GM21381 (cell line): ENCODE data around the gene TXNL1.
"Not testable (repeated sequence)": the region's sequence is repeated elsewhere in the genome, so short reads cannot be mapped to it uniquely, and the experiment has no call there.

Source experiments
- ATAC-seq: cut with Tn5 transposase; IDR thresholded peaks from one replicate; pipeline ENCODE4 v1.9.1; 2021; ENCODE audit warnings: mild to moderate bottlenecking, moderate library complexity; ENCODE audit not compliant: unreplicated experiment

The TXNL1 gene

GRCh38 chr18:56638232-56639103 is at the start of gene TXNL1:
Gene TXNL1 (minus strand): TSS chr18:56638592. CDS start chr18:56638440, 152 bp downstream.
- peak; percentile 96 for ATAC-seq

GRCh38 chr18:56684277-56684676 is 45.9 kb upstream of the TXNL1 start:
- ATAC-seq: no peak

- no peak for ATAC-seq
Observed at GRCh38 chr18:56678836-56679565, 40.6 kb upstream of the TXNL1 start.

GRCh38 chr18:56676639-56677038 is 38.2 kb upstream of the TXNL1 start:
- ATAC-seq: no peak

GRCh38 chr18:56672981-56673380 is 34.6 kb upstream of the TXNL1 start:
- ATAC-seq: no peak

GRCh38 chr18:56672391-56672790 is 34.0 kb upstream of the TXNL1 start:
- no peak for ATAC-seq

- ATAC-seq: no peak
Observed at GRCh38 chr18:56662902-56663301, 24.5 kb upstream of the TXNL1 start.

- ATAC-seq: no peak
Observed at GRCh38 chr18:56662502-56662901, 24.1 kb upstream of the TXNL1 start.

GRCh38 chr18:56662063-56662408 is 23.6 kb upstream of the TXNL1 start:
- ATAC-seq: no peak

GRCh38 chr18:56661360-56662062 is 23.1 kb upstream of the TXNL1 start:
- no peak for ATAC-seq

GRCh38 chr18:56660655-56661054 is 22.3 kb upstream of the TXNL1 start:
- no peak for ATAC-seq

GRCh38 chr18:56659111-56659510 is 20.7 kb upstream of the TXNL1 start:
- ATAC-seq: no peak

GRCh38 chr18:56658261-56658660 is 19.9 kb upstream of the TXNL1 start:
- no peak for ATAC-seq

- not testable (repeated sequence) for ATAC-seq
Observed at GRCh38 chr18:56654280-56654679, 15.9 kb upstream of the TXNL1 start.

GRCh38 chr18:56652802-56653201 is 14.4 kb upstream of the TXNL1 start:
- no peak for ATAC-seq

- ATAC-seq: no peak
Observed at GRCh38 chr18:56651771-56652092, 13.3 kb upstream of the TXNL1 start.

GRCh38 chr18:56650944-56651770 is 12.8 kb upstream of the TXNL1 start, which contains the start of gene WDR7:
Gene WDR7 (plus strand): TSS chr18:56651359. CDS start chr18:56672516, 21,157 bp downstream.
- peak; percentile 96 for ATAC-seq

- ATAC-seq: no peak
Observed at GRCh38 chr18:56649996-56650395, 11.6 kb upstream of the TXNL1 start.

GRCh38 chr18:56647951-56648893 is 9.8 kb upstream of the TXNL1 start:
- ATAC-seq: no peak

GRCh38 chr18:56647071-56647470 is 8.7 kb upstream of the TXNL1 start:
- no peak for ATAC-seq
